Activated CD8-positive, alpha-beta memory T cell treated with anti-CD3 and anti-CD28 coated beads, Interleukin-2, amount 50 U/mL, for 24 hours (primary cell): Measurements from ENCODE around the gene PCDHGA4.
"Not testable (repeated sequence)": the region's sequence is repeated elsewhere in the genome, so short reads cannot be mapped to it uniquely, and the experiment has no call there.

Source experiments
- DNase-seq: peaks from one replicate; pipeline ENCODE4 v3.0.0-alpha.2; 2020; ENCODE audit errors: extremely low read depth

The PCDHGA4 gene

DNA sequence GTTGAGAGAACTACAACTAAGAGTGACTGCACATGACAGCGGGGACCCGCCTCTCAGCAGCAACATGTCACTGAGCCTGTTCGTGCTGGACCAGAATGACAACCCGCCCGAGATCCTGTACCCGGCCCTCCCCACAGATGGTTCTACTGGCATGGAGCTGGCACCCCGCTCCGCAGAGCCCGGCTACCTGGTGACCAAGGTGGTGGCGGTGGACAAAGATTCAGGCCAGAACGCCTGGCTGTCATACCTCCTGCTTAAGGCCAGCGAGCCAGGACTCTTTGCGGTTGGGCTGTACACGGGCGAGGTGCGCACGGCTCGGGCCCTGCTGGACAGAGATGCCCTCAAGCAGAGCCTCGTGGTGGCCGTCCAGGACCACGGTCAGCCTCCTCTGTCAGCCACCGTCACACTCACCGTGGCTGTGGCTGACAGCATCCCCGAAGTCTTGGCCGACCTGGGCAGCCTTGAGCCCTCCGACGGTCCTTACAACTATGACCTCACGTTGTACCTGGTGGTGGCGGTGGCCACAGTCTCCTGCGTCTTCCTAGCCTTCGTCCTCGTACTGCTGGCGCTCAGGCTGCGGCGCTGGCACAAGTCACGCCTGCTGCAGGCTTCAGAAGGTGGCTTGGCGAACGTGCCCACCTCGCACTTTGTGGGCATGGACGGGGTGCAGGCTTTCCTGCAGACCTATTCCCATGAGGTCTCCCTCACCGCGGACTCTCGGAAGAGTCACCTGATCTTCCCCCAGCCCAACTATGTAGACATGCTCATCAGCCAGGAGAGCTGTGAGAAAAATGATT, 29.8 kb downstream of the PCDHGA4 start:
- no peak for DNase-seq

DNA sequence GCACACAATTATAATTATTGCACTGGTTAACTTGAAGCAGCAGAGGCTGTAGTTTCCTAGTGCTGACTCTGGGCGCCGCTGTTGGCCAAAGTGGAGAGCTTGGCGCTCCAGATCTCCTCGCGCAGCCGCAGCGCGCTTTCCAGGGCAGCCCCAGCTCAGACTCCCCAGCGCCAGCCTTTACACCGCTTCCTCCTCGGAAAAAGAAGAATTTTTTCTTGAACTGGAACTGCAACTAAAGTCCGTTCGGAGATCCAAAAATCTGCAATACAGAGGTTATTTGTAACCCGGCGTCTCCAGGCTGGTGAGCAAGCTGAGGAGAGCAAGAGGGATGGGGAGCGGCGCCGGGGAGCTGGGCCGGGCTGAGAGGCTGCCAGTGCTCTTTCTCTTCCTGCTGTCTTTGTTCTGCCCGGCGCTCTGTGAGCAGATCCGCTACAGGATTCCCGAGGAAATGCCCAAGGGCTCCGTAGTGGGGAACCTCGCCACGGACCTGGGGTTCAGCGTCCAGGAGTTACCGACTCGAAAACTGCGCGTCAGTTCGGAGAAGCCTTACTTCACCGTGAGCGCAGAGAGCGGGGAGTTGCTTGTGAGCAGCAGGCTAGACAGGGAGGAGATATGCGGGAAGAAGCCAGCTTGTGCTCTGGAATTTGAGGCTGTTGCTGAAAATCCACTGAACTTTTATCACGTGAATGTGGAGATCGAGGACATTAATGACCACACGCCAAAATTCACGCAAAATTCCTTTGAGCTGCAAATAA, 32.9 kb downstream of the PCDHGA4 start, which contains the start of gene PCDHGB4:
Gene PCDHGB4 (plus strand): TSS at position 142 of the 755 bp plus-strand sequence. CDS start 187 bp downstream, at position 329.
- not testable (repeated sequence) for DNase-seq

DNA sequence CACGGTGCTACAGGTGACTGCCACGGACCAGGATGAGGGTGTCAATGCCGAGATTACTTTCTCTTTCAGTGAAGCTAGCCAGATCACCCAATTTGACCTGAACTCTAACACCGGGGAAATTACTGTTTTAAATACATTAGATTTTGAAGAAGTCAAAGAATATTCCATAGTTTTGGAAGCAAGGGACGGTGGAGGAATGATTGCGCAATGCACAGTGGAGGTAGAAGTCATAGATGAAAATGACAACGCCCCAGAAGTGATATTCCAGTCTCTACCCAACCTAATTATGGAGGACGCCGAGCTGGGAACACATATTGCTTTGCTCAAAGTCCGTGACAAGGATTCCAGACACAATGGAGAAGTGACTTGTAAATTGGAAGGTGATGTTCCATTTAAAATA, 33.8 kb downstream of the PCDHGA4 start:
- DNase-seq = no peak

DNA sequence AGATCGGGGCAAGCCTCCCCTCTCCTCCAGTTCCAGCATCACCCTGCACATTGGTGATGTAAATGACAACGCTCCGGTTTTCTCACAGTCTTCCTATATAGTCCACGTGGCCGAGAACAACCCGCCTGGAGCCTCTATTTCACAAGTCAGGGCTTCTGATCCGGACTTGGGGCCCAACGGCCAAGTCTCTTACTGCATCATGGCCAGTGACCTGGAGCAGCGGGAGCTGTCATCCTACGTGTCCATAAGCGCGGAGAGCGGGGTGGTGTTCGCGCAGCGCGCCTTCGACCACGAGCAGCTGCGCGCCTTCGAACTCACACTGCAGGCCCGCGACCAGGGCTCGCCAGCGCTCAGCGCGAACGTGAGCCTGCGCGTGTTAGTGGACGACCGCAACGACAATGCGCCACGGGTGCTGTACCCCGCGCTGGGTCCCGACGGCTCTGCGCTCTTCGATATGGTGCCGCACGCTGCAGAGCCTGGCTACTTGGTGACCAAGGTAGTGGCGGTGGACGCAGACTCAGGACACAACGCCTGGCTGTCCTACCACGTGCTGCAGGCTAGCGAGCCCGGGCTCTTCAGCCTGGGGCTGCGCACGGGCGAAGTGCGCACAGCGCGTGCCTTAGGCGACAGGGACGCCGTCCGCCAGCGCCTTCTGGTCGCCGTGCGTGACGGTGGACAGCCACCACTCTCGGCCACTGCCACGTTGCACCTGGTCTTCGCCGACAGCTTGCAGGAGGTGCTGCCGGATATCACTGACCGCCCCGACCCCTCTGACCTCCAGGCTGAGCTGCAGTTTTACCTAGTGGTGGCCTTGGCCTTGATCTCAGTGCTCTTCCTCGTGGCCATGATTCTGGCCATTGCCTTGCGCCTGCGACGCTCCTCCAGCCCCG, 34.6 kb downstream of the PCDHGA4 start:
- DNase-seq = no peak

DNA sequence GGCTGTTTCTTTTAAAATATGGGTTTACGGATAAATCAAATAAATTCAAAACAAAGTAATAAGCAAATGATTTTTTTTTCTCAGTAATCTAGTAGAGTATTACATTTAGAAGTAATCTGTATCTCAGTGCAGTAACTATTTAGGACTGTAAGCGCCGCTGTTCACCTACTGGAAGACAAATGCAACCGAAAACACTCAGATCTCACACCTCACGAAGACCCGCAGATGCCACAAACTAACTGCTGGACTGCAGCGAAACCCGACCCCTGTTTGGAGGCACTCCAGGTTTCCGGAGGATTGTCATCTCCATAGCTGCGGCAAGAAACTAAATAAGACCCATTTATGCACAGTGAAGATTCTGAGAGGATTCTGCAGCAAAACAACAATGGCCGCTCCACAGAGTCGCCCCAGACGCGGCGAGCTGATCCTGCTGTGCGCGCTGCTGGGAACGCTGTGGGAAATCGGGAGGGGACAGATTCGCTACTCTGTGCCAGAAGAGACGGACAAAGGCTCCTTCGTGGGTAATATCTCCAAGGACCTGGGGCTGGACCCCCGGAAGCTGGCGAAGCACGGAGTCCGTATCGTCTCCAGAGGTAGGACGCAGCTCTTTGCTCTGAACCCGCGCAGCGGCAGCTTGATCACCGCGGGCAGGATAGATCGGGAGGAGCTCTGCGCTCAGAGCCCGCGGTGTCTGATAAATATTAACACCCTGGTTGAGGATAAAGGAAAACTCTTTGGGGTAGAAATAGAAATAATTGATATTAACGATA, 37.8 kb downstream of the PCDHGA4 start, which contains the start of gene PCDHGA8:
Gene PCDHGA8 (plus strand): TSS at position 205 of the 770 bp plus-strand sequence. CDS start 181 bp downstream, at position 386.
- DNase-seq = no peak

DNA sequence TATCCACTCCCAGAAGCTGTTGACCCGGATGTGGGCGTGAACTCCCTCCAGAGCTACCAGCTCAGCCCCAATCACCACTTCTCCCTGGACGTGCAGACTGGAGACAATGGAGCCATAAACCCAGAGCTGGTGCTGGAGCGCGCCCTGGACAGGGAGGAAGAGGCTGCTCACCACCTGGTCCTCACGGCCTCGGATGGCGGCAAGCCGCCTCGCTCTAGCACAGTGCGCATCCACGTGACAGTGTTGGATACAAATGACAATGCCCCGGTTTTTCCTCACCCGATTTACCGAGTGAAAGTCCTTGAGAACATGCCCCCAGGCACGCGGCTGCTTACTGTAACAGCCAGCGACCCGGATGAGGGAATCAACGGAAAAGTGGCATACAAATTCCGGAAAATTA, 38.4 kb downstream of the PCDHGA4 start:
- no peak for DNase-seq

DNA sequence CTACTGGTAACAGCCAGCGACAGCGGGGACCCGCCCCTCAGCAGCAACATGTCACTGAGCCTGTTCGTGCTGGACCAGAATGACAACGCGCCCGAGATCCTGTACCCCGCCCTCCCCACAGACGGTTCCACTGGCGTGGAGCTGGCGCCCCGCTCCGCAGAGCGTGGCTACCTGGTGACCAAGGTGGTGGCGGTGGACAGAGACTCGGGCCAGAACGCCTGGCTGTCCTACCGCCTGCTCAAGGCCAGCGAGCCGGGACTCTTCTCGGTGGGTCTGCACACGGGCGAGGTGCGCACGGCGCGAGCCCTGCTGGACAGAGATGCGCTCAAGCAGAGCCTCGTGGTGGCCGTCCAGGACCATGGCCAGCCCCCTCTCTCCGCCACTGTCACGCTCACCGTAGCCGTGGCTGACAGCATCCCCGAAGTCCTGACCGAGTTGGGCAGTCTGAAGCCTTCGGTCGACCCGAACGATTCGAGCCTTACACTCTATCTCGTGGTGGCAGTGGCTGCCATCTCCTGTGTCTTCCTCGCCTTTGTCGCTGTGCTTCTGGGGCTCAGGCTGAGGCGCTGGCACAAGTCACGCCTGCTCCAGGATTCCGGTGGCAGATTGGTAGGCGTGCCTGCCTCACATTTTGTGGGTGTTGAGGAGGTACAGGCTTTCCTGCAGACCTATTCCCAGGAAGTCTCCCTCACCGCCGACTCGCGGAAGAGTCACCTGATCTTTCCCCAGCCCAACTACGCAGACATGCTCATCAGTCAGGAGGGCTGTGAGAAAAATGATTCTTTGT, 39.8 kb downstream of the PCDHGA4 start:
- not testable (repeated sequence) for DNase-seq

DNA sequence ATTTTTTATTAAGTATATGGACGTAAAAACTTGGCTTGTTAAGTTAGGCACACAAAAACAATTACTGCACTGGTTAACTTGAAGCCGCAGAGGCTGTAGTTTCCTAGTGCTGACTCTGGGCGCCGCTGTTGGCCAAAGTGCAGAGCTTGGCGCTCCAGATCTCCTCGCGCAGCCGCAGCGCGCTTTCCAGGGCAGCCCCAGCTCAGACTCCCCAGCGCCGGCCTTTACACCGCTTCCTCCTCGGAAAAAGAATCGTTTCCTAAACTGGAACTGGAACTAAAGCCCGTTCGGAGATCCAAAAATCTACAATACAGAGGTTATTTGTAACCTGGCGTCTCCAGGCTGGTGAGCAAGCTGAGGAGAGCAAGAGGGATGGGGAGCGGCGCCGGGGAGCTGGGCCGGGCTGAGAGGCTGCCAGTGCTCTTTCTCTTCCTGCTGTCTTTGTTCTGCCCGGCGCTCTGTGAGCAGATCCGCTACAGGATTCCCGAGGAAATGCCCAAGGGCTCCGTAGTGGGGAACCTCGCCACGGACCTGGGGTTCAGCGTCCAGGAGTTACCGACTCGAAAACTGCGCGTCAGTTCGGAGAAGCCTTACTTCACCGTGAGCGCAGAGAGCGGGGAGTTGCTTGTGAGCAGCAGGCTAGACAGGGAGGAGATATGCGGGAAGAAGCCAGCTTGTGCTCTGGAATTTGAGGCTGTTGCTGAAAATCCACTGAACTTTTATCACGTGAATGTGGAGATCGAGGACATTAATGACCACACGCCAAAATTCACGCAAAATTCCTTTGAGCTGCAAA, 43.1 kb downstream of the PCDHGA4 start, which contains the start of gene PCDHGB5:
Gene PCDHGB5 (plus strand): TSS at position 192 of the 796 bp plus-strand sequence. CDS start 181 bp downstream, at position 373.
- DNase-seq = not testable (repeated sequence)

DNA sequence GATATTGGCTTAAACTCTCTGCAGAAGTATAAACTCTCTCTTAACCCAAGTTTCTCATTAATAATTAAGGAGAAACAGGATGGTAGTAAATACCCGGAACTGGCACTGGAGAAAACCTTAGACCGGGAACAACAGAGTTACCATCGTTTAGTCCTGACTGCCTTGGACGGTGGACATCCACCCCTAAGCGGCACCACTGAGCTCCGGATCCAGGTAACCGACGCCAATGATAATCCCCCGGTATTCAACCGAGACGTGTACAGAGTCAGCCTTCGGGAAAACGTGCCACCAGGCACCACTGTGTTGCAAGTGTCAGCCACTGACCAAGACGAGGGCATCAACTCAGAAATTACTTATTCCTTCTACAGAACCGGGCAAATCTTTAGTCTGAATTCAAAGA, 43.8 kb downstream of the PCDHGA4 start:
- DNase-seq = no peak

DNA sequence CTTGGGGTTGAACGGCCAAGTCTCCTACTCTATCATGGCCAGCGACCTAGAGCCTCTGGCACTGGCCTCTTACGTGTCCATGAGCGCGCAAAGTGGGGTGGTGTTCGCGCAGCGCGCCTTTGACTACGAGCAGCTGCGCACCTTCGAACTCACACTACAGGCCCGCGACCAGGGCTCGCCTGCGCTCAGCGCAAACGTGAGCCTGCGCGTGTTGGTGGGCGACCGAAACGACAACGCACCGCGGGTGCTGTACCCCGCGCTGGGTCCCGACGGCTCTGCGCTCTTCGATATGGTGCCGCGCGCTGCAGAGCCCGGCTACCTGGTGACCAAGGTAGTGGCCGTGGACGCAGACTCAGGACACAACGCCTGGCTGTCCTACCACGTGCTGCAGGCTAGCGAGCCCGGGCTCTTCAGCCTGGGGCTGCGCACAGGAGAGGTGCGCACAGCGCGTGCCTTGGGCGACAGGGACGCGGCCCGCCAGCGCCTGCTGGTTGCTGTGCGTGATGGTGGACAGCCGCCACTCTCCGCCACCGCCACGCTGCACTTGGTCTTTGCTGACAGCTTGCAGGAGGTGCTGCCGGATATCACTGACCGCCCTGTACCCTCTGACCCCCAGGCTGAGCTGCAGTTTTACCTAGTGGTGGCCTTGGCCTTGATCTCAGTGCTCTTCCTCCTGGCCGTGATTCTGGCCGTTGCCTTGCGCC, 44.9 kb downstream of the PCDHGA4 start:
- DNase-seq = no peak

DNA sequence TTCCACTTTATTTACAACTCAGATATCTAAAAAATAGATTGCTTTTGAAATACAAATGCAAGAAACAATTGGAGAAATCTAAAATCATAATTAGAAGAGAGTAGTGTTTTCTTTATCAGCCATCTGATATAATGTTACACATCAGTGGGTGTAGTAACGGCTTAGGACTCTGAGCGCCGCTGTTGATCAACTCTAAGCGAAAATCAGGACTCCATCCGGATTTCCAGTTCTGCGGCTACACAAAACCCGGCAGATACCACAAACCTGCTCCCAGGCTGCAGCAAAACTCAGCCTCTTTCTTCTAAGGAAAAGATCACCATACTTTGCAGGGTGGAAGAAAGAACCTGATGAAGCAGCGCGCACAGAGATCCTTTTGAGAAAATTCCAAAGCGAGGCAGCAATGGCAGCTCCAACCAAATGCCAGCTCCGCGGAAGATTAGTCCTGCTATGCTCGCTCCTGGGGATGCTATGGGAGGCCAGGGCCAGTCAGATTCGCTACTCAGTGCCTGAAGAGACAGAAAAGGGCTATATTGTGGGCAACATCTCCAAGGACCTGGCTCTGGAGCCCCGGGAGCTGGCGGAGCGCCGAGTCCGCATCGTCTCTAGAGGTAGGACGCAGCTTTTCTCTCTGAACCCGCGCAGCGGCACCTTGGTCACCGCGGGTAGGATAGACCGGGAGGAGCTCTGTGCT, 47.9 kb downstream of the PCDHGA4 start, which contains the start of gene PCDHGA9:
Gene PCDHGA9 (plus strand): TSS at position 226 of the 691 bp plus-strand sequence. CDS start 175 bp downstream, at position 401.
- no peak for DNase-seq

DNA sequence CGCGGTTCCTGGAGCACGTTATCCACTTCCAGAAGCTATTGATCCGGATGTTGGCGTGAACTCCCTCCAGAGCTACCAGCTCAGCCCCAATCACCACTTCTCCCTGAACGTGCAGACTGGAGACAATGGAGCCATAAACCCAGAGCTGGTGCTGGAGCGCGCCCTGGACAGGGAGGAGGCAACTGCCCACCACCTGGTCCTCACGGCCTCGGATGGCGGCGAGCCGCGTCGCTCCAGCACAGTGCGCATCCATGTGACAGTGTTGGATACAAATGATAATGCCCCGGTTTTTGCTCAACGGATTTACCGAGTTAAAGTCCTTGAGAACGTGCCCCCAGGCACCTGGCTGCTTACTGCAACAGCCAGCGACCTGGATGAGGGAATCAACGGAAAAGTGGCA, 48.6 kb downstream of the PCDHGA4 start:
- DNase-seq = no peak
